NCI-H2196 treated with DMSO at 0.1 percent for 48 hours (cell line): ENCODE data around the gene SLC35F4.
"Not testable (repeated sequence)": the region's sequence is repeated elsewhere in the genome, so short reads cannot be mapped to it uniquely, and the experiment has no call there.

ENCODE experiments used
- DNase-seq: peaks from one replicate; lab custom pipeline; 2025; ENCODE audit not compliant: unreplicated experiment; lab: John Stamatoyannopoulos, UW

The SLC35F4 gene

GRCh38 chr14:57809808-57810207 is 56.1 kb downstream of the SLC35F4 start:
- no peak for DNase-seq

GRCh38 chr14:57797160-57797559 is 68.7 kb downstream of the SLC35F4 start:
- no peak for DNase-seq

DNA sequence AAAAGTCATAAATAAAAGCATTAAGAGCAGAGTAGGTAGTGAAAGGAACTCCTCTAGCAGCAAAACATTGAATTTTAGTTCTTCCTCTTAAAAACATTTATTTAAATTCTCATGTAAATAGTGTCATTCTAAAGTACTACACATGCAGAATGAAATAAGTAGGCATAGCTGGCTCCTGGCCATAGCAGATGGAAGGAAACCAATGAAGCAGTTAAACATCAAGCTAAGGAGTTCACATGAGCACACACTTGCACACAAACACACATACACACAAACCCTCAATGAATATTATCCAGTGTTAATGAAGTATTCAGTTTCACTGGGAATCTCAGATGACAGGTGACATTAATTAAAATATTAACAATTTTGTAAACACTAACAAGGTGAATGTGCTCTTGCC is 69.3 kb downstream of the SLC35F4 start:
- no peak for DNase-seq

DNA sequence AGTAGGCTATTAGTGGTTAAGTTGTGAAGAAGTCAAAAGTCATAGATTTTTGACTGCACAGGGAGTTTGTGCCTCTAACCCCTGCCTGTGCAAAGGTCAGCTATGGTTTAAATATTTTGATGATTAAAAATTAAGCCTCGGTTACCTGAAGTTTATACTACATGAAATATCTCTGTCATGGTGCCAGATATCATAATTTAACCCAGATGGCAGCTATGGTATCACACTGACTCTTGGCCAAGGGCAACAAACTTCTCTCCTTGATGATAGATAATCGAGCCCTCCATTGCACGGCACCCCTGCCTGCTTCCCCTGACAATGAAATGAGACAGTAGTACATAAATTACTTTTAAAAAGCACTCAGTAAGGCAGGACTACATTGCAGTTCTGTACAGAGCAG is 80.8 kb downstream of the SLC35F4 start:
- DNase-seq = no peak

DNA sequence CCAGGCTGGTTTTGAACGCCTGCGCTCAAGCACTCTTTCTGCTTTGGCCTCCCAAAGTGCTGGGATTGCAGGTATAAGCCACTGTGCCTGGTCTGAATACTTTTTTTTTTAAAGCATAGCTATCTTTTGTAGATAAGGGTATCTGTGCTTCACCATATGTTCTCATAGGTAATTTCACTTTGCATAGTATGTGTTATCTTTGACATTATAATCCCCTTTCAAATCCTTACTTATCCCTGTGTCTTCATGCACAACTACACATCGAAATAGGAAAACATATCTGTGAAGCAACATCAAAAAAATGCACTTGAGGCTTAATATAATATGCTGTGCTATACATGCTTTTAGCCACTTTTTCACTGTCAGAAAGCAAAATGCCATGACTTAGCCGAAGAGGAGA is 94.1 kb downstream of the SLC35F4 start:
- DNase-seq = no peak

GRCh38 chr14:57769863-57770523 is 95.9 kb downstream of the SLC35F4 start:
- no peak for DNase-seq

DNA sequence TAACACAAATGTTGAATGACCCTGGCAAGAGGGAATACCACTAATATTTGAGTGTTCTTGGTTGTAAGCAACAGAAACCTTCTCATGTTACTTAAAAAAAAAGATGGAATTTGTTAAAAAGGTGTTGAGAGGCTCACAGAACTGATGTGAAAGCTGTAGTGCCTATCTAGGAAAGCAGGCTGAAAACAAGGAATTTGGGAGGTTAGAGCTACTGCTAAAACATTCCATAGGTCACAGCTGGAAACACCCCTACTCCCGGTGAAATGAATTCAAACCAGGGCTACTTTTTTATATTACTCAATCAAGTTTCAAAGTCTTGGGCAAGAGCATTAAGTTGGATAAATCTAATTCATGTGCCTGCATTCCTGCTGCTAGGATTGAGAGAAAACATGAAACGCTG is 104.1 kb downstream of the SLC35F4 start:
- no peak for DNase-seq

DNA sequence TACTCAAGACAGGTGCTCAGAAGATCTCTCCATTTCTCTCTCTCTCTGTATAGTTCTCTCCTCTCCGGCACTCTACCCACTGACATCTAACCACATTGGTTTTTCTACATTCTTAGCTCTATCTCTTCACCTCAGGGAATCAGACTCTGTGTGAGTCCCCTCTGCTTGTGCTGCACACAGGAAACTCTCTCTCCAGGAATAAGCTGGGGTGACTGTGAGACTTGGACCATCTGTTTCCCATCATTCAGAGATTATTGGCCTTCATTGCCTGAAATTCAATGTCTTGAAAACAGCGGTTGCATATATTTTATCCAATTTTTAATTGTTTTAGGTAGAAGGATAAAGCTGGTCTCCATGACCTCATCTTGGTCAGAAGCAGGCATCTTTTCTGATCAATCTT is 105.0 kb downstream of the SLC35F4 start:
- no peak for DNase-seq

DNA sequence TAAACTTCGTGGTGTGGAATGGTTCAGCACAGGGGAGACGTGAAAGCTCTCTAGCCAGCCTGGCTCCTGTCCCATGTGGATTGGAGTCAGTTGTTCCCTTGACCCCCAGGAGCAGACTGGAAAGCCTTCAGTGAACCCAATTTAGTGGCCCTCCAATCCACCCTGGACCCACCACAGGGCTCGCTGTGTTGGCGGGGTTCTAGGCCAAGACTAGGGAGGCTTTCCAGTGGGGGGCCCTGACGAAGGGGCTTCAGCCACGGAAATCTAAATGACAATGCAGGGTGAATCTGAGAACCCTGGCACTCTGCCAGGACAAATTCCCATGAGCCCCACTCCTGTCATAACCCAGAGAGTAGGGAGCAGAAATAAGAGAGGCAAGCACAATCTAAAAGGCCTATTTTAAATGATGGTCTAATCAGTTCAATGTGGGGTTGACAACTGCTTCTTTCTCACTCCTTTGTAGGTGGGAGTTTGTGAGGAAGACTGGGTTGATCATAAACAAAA is 110.8 kb downstream of the SLC35F4 start:
- DNase-seq = no peak

DNA sequence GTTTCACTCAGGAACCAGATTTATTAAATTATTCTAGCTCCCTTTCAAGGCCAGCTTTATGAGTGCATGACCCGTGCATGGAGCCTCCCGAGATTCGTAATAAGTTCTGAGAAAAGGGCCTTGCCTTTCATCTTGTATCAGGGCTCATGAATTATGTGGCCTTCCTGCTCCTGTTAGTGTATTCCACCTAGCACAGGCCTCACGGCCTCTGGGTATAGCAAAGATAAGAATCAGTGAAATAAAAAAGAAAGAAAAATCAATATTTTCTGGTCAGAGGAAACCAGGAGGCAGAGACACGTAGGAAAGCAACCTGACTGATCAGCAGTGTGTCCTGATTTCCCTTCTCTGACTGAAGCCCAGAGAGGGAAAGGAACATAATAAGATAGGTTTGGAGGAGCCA is 111.4 kb downstream of the SLC35F4 start:
- DNase-seq = no peak

- DNase-seq = no peak
These were observed 112.1 kb downstream of the SLC35F4 start for GRCh38 chr14:57753821-57754220.

GRCh38 chr14:57752142-57752695 is 113.7 kb downstream of the SLC35F4 start:
- DNase-seq = not testable (repeated sequence)

DNA sequence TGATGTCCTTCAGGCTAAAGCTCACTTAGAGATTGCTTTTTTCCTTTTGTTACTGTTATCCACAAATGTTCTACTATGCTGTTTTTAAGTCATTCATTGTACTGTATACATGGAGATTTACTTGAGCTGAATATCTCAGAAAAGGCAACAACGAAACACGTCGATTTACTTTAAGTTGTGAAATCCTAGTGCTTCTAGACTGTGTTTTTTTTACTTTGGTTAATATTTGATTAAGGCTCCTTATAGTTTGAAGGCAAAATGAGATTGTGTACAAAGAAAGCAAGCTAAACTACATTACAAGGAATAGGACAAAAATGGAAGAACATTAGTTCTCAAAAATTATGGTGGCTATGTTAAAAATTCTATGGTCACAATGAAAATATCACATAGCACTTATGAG is 114.5 kb downstream of the SLC35F4 start:
- DNase-seq = no peak

- DNase-seq = no peak
These were observed 116.6 kb downstream of the SLC35F4 start for GRCh38 chr14:57749267-57749666.

GRCh38 chr14:57748279-57748678 is 117.6 kb downstream of the SLC35F4 start:
- DNase-seq = no peak

- DNase-seq = peak; percentile 7
These were observed 118.9 kb downstream of the SLC35F4 start for GRCh38 chr14:57747036-57747435.

- DNase-seq = no peak
These were observed 119.3 kb downstream of the SLC35F4 start for GRCh38 chr14:57746563-57746962.

- DNase-seq = no peak
These were observed 126.4 kb downstream of the SLC35F4 start for GRCh38 chr14:57739516-57739915.

DNA sequence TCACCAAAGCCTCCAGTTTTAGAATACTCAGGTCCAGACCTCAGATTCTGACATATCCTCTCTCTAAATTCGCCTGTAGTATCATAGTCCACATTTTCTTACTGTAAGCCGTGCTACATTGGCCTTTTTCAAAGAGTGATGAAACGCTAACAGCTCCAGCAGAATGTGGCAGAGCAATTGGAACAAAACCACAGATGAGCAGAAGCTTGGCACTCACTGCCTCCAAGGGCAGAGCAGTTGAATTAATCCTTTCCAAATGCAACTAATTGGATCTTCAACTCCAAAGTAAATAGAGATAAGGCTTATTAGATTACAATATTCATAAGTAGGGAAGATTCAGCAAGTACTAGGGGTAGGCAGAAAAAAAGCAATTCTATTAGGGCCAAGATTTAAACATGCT is 128.3 kb downstream of the SLC35F4 start:
- no peak for DNase-seq

- no peak for DNase-seq
These were observed 129.5 kb downstream of the SLC35F4 start for GRCh38 chr14:57736391-57736790.

DNA sequence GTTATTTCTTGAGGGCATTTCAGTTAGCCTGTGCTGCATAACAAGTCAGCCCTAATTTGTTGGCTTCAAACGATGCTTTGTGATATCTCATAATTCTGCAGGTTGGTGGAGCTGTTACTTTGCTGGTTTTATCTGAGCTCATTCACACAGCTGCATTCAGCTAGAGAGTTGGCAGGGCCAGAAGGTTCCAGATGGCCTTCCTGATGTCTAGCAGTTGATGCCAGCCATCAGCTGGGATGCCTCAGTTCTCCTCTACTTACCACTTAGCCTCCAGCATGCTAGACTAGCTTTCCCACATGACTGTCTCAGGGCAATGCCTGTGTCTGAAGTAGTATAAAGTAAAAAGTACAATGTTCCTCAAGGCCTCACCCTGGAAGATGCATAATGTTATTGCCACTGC is 130.6 kb downstream of the SLC35F4 start:
- DNase-seq = no peak

DNA sequence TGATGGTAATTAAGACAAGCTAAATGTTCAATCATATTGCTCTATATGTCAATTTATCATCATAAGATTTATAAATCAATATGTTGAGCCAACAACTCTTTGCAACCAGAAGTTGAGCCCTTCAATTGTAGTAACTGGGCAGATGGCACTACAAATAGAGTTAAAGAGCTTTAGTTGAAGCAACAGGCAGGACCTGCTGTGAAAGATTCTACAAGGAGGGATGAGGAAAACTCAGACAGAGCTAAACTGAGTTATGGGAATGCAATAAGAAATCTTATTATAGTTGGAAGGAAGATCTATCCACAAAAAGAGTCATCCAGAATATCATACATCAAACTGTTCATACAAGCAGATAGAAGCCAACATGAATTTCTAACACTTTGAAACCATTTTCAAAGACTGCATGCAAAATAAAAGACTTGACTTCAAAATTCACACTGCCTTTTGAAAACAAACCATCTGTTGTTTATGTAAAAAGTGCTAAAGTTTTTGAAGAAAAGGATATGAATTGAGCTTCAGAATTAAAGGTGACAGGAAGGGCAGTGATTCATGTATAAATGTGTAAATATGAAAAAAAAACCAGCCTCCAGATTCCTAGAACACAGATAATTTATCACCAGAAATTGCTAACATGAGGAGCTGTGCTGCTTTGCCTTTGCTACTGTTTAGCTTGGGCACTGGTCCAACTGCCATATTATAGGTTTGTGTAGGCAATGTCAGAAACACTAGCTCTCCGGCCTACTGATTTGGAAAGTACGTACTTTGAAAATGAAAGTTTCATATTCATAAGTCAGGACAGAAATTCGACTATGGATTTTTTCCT is 133.2 kb downstream of the SLC35F4 start:
- DNase-seq = no peak
